Measurements from ENCODE around the gene TRIM56.
"Not testable (repeated sequence)": the region's sequence is repeated elsewhere in the genome, so short reads cannot be mapped to it uniquely, and the experiment has no call there.

Gene TRIM56

DNA sequence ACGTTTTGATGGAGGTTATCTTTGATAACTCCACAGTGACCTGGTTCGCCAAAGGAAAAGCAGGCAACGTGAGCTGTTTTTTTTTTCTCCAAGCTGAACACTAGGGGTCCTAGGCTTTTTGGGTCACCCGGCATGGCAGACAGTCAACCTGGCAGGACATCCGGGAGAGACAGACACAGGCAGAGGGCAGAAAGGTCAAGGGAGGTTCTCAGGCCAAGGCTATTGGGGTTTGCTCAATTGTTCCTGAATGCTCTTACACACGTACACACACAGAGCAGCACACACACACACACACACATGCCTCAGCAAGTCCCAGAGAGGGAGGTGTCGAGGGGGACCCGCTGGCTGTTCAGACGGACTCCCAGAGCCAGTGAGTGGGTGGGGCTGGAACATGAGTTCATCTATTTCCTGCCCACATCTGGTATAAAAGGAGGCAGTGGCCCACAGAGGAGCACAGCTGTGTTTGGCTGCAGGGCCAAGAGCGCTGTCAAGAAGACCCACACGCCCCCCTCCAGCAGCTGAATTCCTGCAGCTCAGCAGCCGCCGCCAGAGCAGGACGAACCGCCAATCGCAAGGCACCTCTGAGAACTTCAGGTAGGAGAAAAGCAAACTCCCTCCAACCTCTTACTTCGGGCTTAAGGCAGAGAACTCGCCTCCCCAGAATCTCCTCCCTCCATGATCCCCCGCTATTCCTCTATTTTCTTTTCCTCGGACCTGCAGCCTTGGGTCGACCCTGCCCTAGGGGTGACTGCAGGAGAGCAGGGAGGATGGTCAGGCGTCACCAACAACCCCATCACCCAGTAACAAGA is 41.6 kb downstream of the TRIM56 start, which contains the start of gene SERPINE1:
SERPINE1 (plus strand) TSS at position 454 of the 809 bp plus-strand sequence. CDS start 1,290 bp downstream, outside the sequence.
- TF ChIP-seq, protein P1, sequence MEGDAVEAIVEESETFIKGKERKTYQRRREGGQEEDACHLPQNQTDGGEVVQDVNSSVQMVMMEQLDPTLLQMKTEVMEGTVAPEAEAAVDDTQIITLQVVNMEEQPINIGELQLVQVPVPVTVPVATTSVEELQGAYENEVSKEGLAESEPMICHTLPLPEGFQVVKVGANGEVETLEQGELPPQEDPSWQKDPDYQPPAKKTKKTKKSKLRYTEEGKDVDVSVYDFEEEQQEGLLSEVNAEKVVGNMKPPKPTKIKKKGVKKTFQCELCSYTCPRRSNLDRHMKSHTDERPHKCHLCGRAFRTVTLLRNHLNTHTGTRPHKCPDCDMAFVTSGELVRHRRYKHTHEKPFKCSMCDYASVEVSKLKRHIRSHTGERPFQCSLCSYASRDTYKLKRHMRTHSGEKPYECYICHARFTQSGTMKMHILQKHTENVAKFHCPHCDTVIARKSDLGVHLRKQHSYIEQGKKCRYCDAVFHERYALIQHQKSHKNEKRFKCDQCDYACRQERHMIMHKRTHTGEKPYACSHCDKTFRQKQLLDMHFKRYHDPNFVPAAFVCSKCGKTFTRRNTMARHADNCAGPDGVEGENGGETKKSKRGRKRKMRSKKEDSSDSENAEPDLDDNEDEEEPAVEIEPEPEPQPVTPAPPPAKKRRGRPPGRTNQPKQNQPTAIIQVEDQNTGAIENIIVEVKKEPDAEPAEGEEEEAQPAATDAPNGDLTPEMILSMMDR (IDR thresholded peaks at IDR 0.05; ENCODE audit: insufficient read depth, low read length, poor library complexity, severe bottlenecking), result peak; percentile 25
- peak; percentile 72 for DNase-seq (ENCODE audit: extremely low read depth, insufficient read length)
- no peak within 1 kb of the TSS for H3K4me3 ChIP-seq (replicated peaks; ENCODE audit: low read depth, low read length)
- H3K36me3 ChIP-seq (ENCODE audit: control insufficient read depth, insufficient read depth, low read length), result no peaks in the 10 kb centered on the region
- H3K27me3 ChIP-seq (replicated peaks; ENCODE audit: control insufficient read depth, insufficient read depth, low read length), result no peaks in the 10 kb centered on the region

DNA sequence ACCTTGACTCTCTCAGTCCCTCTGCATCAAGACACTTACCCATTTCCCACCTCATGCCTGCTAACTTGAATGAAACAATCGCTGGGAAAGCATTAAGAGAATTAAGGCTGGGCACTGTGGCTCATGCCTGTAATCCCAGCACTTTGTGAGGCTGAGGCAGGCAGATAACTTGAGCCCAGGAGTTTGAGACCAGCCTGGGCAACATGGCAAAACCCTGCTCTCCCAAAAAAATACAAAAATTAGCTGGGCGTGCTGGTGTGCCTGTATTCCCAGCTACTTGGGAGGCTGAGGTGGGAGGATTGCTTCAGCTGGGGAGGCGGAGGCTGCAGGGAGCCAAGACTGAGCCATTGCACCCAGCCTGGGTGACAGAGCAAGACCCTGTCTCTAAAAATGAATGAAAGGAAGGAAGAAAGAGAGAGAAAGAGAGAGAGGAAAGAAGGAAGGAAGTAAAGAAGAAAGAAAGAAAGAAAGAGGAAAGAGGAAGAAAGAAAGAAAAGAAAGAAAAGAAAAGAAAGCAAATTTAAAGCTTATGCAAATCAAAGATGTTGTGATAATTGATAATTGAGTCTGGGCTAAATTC is 42.3 kb downstream of the TRIM56 start:
- Histone ChIP-seq H3K4me3 (replicated peaks; ENCODE audit: low read depth, low read length) (no peak overlapping the region), H3K36me3 (ENCODE audit: control insufficient read depth, insufficient read depth, low read length) (no peaks in the 10 kb centered on the region), H3K27me3 (replicated peaks; ENCODE audit: control insufficient read depth, insufficient read depth, low read length) (no peaks in the 10 kb centered on the region)
- TF ChIP-seq, protein P1 (IDR thresholded peaks at IDR 0.05; ENCODE audit: insufficient read depth, low read length, poor library complexity, severe bottlenecking), result no peak
- DNase-seq (ENCODE audit: extremely low read depth, insufficient read length), result no peak

DNA sequence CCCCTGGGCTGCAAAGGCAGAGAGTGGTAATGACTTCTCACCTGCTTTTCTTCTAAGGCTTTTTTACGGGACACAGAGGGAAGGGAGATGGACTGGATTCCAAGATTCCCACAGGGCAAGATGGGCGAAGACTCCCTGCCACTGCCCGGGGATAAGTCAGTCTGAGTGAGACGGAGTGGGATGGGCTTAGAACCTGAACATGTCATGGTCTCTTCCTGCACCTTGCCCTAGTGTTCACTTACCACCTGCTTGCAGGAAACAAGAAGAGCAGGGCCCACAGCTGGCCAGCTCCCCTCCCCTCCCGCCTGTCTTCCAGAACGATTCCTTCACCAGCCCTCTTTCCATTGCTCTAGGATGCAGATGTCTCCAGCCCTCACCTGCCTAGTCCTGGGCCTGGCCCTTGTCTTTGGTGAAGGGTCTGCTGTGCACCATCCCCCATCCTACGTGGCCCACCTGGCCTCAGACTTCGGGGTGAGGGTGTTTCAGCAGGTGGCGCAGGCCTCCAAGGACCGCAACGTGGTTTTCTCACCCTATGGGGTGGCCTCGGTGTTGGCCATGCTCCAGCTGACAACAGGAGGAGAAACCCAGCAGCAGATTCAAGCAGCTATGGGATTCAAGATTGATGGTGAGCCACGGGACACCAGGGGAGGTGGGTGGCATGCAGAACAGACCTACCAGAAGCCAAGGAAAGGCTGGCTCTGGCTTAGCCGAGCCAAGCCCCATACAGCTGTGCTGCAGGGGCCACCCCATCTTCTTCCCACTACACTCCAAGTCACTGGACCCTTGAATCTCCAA is 43.0 kb downstream of the TRIM56 start:
- H3K27me3 ChIP-seq (replicated peaks; ENCODE audit: control insufficient read depth, insufficient read depth, low read length), result no peaks in the 10 kb centered on the region
- DNase-seq (ENCODE audit: extremely low read depth, insufficient read length), result no peak
- no peaks in the 10 kb centered on the region for H3K36me3 ChIP-seq (ENCODE audit: control insufficient read depth, insufficient read depth, low read length)
- TF ChIP-seq, protein P1 (IDR thresholded peaks at IDR 0.05; ENCODE audit: insufficient read depth, low read length, poor library complexity, severe bottlenecking), result no peak
- no peak overlapping the region for H3K4me3 ChIP-seq (replicated peaks; ENCODE audit: low read depth, low read length)

DNA sequence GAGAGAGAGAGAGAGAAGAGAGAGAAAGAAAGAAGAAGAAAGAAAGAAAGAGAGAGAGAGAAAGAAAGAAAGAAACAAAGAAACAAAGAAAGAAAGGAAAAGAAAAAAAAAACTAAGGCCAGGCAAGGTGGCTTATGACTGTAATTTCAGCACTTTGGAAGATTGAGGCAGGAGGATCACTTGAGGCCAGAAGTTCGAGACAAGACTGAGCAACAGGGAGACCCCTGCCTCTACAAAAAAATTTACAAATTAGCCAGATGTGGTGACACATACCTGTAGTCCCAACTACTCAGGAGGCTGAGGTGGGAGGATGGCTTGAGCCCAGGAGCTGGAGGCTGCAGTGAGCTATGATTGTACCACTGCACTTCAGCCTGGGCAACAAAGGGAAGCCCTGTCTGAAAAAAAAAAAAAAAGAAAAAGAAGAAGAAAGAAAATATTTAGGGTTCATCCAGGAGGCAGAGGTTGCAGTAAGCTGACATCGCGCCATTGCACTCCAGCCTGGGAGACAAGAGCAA is 44.4 kb downstream of the TRIM56 start:
- TF ChIP-seq, protein P1 (IDR thresholded peaks at IDR 0.05; ENCODE audit: insufficient read depth, low read length, poor library complexity, severe bottlenecking), result no peak
- H3K36me3 ChIP-seq (ENCODE audit: control insufficient read depth, insufficient read depth, low read length), result no peaks in the 10 kb centered on the region
- DNase-seq (ENCODE audit: extremely low read depth, insufficient read length), result no peak

DNA sequence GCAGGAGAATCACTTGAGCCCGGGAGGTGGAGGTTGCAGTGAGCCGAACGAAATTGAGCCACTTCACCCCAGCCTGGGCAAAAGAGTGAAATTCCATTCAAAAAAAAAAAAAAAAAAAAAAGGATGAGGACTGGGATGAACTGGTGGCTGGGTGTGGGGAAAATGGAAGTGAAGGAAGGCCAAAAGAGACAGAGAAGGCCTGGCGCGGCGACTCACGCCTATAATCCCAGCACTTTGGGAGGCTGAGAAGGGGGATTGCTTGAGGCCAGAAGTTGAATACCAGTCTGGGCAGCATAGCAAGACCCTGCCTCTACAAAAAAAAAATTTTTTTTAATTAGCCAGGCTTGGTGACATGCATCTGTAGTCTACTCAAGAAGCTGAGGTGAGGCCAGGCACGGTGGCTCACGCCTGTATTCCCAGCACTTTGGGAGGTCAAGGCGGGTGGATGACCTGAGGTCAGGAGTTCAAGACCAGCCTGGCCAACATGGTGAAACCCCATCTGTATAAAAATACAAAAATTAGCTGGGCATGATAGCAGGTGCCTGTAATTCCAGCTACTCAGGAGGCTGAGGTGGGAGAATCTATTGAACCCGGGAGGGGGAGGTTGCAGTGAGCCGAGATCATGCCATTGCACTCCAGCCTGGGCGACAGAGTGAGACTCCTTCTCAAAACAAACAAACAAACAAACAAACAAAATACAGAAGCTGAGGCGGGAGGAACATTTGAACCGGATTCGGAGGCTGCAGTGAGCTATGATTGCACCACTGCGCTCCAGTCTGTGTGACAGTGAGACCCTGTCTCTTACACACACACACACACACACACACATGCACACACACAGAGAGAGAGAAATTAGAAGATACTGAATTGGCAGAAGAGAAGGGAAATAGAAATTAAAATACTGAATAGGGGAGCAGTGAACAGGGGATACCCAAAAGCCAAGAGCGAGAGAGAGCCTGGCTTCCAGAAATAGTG is 47.6 kb downstream of the TRIM56 start:
- H3K36me3 ChIP-seq (ENCODE audit: control insufficient read depth, insufficient read depth, low read length); H3K27me3 ChIP-seq (replicated peaks; ENCODE audit: control insufficient read depth, insufficient read depth, low read length); H3K4me3 ChIP-seq (replicated peaks; ENCODE audit: low read depth, low read length); DNase-seq (ENCODE audit: extremely low read depth, insufficient read length): not testable (repeated sequence)

More for the DNA sequence above, 44.4 kb downstream of the TRIM56 start:
- H3K27me3 ChIP-seq (replicated peaks; ENCODE audit: control insufficient read depth, insufficient read depth, low read length), result no peaks in the 10 kb centered on the region
- no peak overlapping the region for H3K4me3 ChIP-seq (replicated peaks; ENCODE audit: low read depth, low read length)

Data from GM06990 (cell line).